GM21381 (cell line): ENCODE results near the gene ITGA5.
"Not testable (repeated sequence)": the region's sequence is repeated elsewhere in the genome, so short reads cannot be mapped to it uniquely, and the experiment has no call there.

Experiments used
- ATAC-seq: cut with Tn5 transposase; IDR thresholded peaks from one replicate; pipeline ENCODE4 v1.9.1; 2021; ENCODE audit warnings: mild to moderate bottlenecking, moderate library complexity; ENCODE audit not compliant: unreplicated experiment

Gene ITGA5

GRCh38 chr12:54356228-54356627, 62.8 kb downstream of the ITGA5 start:
- no peak for ATAC-seq

DNA sequence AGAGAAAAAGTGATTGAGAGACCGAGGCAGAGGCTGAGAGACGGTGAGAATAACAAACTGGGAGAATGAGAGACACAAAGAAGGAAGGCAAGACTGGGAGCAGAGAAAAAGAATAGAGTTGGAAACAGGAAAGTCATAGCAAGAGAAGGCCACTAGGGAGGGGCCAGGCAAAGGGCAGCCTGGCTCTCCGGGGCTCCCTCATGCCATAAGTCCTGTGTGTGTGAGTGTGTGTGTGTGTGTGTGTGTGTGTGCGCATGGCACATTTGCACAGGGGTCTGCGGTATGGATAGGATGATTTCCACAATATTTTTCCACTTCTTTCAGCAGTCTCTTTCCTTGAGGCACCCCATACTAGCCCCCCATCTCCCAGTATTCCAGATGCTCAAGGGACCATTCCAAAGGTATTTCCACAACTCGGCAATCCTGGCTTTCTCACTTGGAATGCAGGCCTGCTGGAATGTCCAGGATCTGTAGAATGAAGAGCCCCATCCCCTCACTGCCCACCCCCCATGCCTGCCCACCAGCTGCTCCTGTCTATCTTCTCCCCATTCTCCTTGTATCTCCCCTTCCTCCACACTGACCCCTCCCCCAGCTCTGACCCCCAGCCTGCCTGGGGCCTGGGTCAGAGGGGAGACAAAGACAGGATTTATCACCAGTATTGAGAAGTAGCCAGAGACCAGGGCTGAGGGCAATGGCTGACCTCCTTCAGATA, 63.8 kb downstream of the ITGA5 start:
- no peak for ATAC-seq

GRCh38 chr12:54354271-54354670, 64.8 kb downstream of the ITGA5 start:
- ATAC-seq, result not testable (repeated sequence)

GRCh38 chr12:54352891-54353874, 65.9 kb downstream of the ITGA5 start:
- no peak for ATAC-seq

- ATAC-seq, result no peak
Observed at GRCh38 chr12:54352022-54352531, 67.0 kb downstream of the ITGA5 start.

- ATAC-seq, result no peak
Observed at GRCh38 chr12:54351341-54351740, 67.7 kb downstream of the ITGA5 start.

GRCh38 chr12:54350743-54351142, 68.3 kb downstream of the ITGA5 start:
- no peak for ATAC-seq

DNA sequence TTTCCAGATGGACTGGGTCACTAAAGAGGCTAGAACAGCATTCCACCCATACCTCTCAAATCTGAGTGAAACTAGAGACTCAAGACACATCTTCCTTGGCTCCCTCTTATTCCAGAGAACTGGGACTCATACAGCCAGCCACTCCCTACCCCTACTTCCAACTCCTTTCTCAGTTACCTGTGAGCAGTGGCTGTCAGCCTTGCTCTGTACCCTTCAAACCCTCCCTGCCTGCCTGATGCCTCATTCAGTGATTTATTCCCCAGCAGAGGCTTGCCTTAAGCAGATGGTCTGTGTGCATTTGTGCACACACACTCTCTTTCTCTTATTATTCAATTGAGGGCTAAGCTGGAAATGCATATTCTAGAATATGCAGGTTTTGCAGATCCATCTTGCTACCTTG, 69.4 kb downstream of the ITGA5 start:
- no peak for ATAC-seq

- ATAC-seq, result no peak
Observed at GRCh38 chr12:54349036-54349435, 70.0 kb downstream of the ITGA5 start.
